IMR-90 (cell line): ENCODE results near the gene DOK3. TPM values are rescaled to one million over a fixed set of nuclear protein-coding genes. Genes with fewer than 3 reads are reported as not detected.

ENCODE experiments used
- ATAC-seq: fragments of 200-7000 bp; cut with Tn5 transposase; 2 replicates; pipeline ENCODE4 v1.9.1; 2020; ENCODE audit warnings: low read depth, mild to moderate bottlenecking, moderate library complexity
- BruUV-seq: library from RNA; stranded (reverse); fragments of 400-500 nt; replicated peaks from 2 replicates; lab custom pipeline; 2021; lab: Mats Ljungman, UMichigan
- CTCF ChIA-PET: fragments of 300-600 bp; formaldehyde crosslinking; extraction: SDS; loops from one replicate; lab custom pipeline; 2021; ENCODE audit warnings: antibody characterized with exemption; lab: Yijun Ruan, JAX
- POLR2A ChIA-PET: fragments of 300-600 bp; sonication (Branson Sonifier 250); formaldehyde crosslinking; loops from one replicate; lab custom pipeline; 2022; ENCODE audit warnings: antibody characterized with exemption; ENCODE audit not compliant: unreplicated experiment; lab: Charles Lee
- DNase-seq: peaks from one replicate; pipeline ENCODE4 v3.0.0; 2013
- H2AFZ ChIP-seq: replicated peaks from 2 replicates; pipeline ENCODE3; 2013; ENCODE audit warnings: low read length, mild to moderate bottlenecking; ENCODE audit not compliant: poor library complexity
- H2AK5ac ChIP-seq: 2 replicates; pipeline ENCODE4 v1.6.1; 2013; ENCODE audit warnings: low read depth, low read length, inconsistent platforms
- H2AK9ac ChIP-seq: replicated peaks from 2 replicates; pipeline ENCODE3; 2013; ENCODE audit warnings: mild to moderate bottlenecking, low read depth, low read length, moderate library complexity; ENCODE audit not compliant: poor library complexity
- H2BK120ac ChIP-seq: 2 replicates; pipeline ENCODE4 v1.6.1; 2013; ENCODE audit warnings: low read depth, low read length, inconsistent platforms
- H2BK15ac ChIP-seq: 3 replicates; pipeline ENCODE4 v1.6.1; 2013; ENCODE audit warnings: low read depth, low read length, inconsistent platforms
- H2BK20ac ChIP-seq: 2 replicates; pipeline ENCODE4 v1.6.1; 2013; ENCODE audit warnings: low read depth, mild to moderate bottlenecking, inconsistent platforms, low read length, moderate library complexity
- H2BK5ac ChIP-seq: 2 replicates; pipeline ENCODE4 v1.6.1; 2013; ENCODE audit warnings: mild to moderate bottlenecking, low read depth, low read length, inconsistent platforms; ENCODE audit not compliant: poor library complexity, severe bottlenecking
- H3K14ac ChIP-seq: replicated peaks from 2 replicates; pipeline ENCODE4 v1.6.1; 2013; ENCODE audit warnings: low read depth, low read length, inconsistent platforms
- H3K18ac ChIP-seq: 2 replicates; pipeline ENCODE4 v1.6.1; 2013; ENCODE audit warnings: low read depth, low read length, control low read depth
- H3K23ac ChIP-seq: 2 replicates; pipeline ENCODE4 v1.6.1; 2013; ENCODE audit warnings: low read depth, low read length, inconsistent platforms
- H3K27ac ChIP-seq: 2 replicates; pipeline ENCODE4 v1.5.1; 2013; ENCODE audit warnings: mild to moderate bottlenecking, control low read depth, low read length; ENCODE audit not compliant: insufficient read depth
- H3K27me3 ChIP-seq: 2 replicates; pipeline ENCODE4 v1.6.1; 2013; ENCODE audit warnings: low read length; ENCODE audit not compliant: control insufficient read depth, insufficient read depth
- H3K36me3 ChIP-seq: 2 replicates; pipeline ENCODE4 v1.6.1; 2013; ENCODE audit warnings: low read length, mixed read lengths; ENCODE audit not compliant: control insufficient read depth, insufficient read depth
- H3K4ac ChIP-seq: 2 replicates; pipeline ENCODE4 v1.6.1; 2013; ENCODE audit warnings: low read depth, low read length, inconsistent platforms
- H3K4me1 ChIP-seq: 2 replicates; pipeline ENCODE4 v1.6.1; 2013; ENCODE audit warnings: low read length, mixed read lengths; ENCODE audit not compliant: control insufficient read depth, insufficient read depth
- H3K4me2 ChIP-seq: 2 replicates; pipeline ENCODE4 v1.6.1; 2013; ENCODE audit warnings: low read depth, mild to moderate bottlenecking, control low read depth, low read length, moderate library complexity
- H3K4me3 ChIP-seq: 2 replicates; pipeline ENCODE4 v1.5.1; 2013; ENCODE audit warnings: low read depth, mild to moderate bottlenecking, control low read depth, low read length, moderate library complexity; ENCODE audit not compliant: insufficient read depth
- H3K56ac ChIP-seq: 2 replicates; pipeline ENCODE4 v1.6.1; 2013; ENCODE audit warnings: low read length, inconsistent platforms; ENCODE audit not compliant: insufficient read depth; ENCODE audit errors: extremely low read depth
- H3K79me1 ChIP-seq, 2 experiments: 2 replicates each; pipeline ENCODE4 v1.6.1; 2013; ENCODE audit warnings: low read length in 2 of 2, inconsistent platforms in 1 of 2, low read depth in 1 of 2
- H3K9ac ChIP-seq: 2 replicates; pipeline ENCODE4 v1.6.1; 2013; ENCODE audit warnings: low read depth, low read length, control low read depth
- H3K9me1 ChIP-seq: 2 replicates; pipeline ENCODE4 v1.6.1; 2013; ENCODE audit warnings: low read length, inconsistent platforms; ENCODE audit not compliant: insufficient read depth
- H3K9me3 ChIP-seq: 2 replicates; pipeline ENCODE4 v1.6.1; 2013; ENCODE audit warnings: low read length; ENCODE audit not compliant: control insufficient read depth, insufficient read depth
- H4K20me1 ChIP-seq: 2 replicates; pipeline ENCODE4 v1.6.1; 2013; ENCODE audit warnings: low read length, inconsistent platforms; ENCODE audit not compliant: insufficient read depth
- H4K5ac ChIP-seq: 2 replicates; pipeline ENCODE4 v1.6.1; 2013; ENCODE audit warnings: mild to moderate bottlenecking, low read depth, low read length, control low read depth
- H4K8ac ChIP-seq, 2 experiments: 2 replicates each; pipeline ENCODE4 v1.6.1; 2013; ENCODE audit warnings: low read depth in 2 of 2, low read length in 2 of 2, control low read depth in 1 of 2, inconsistent platforms in 1 of 2
- H4K91ac ChIP-seq: 2 replicates; pipeline ENCODE4 v1.6.1; 2013; ENCODE audit warnings: low read depth, low read length, inconsistent platforms; ENCODE audit not compliant: insufficient read depth
- BHLHE40 ChIP-seq: fragments of 150-350 bp; IDR thresholded peaks from 2 replicates; pipeline ENCODE4 v1.6.1; 2016; ENCODE audit warnings: mild to moderate bottlenecking, low read depth, low read length
- CEBPB ChIP-seq: IDR thresholded peaks from 2 replicates; pipeline ENCODE4 v1.6.1; 2012; ENCODE audit warnings: low read depth, low read length, improper control_type of control experiment
- CHD1 ChIP-seq: IDR thresholded peaks from 2 replicates; pipeline ENCODE4 v1.6.1; 2012; ENCODE audit warnings: low read depth, low read length, improper control_type of control experiment
- CTCF ChIP-seq: conservative IDR thresholded peaks from 2 replicates; pipeline ENCODE4 v1.5.1; 2012; ENCODE audit warnings: mild to moderate bottlenecking, low read depth, low read length, improper control_type of control experiment
- ELK1 ChIP-seq: fragments of 150-350 bp; IDR thresholded peaks from 2 replicates; pipeline ENCODE4 v1.6.1; 2016; ENCODE audit warnings: low read depth, mild to moderate bottlenecking, low read length, moderate library complexity, borderline replicate concordance
- FOS ChIP-seq: fragments of 150-350 bp; IDR thresholded peaks from 2 replicates; pipeline ENCODE4 v1.6.1; 2016; ENCODE audit warnings: low read depth, low read length
- MAFK ChIP-seq: IDR thresholded peaks from 2 replicates; pipeline ENCODE4 v1.6.1; 2012; ENCODE audit warnings: low read depth, low read length, improper control_type of control experiment
- MAZ ChIP-seq: IDR thresholded peaks from 2 replicates; pipeline ENCODE4 v1.6.1; 2012; ENCODE audit warnings: low read depth, mild to moderate bottlenecking, low read length, improper control_type of control experiment, moderate library complexity, borderline replicate concordance
- MXI1 ChIP-seq: IDR thresholded peaks from 2 replicates; pipeline ENCODE4 v1.6.1; 2012; ENCODE audit warnings: low read depth, mild to moderate bottlenecking, low read length, moderate library complexity, borderline replicate concordance
- NFE2L2 ChIP-seq: fragments of 150-350 bp; IDR thresholded peaks from 2 replicates; pipeline ENCODE4 v1.6.1; 2016; ENCODE audit warnings: low read depth, mild to moderate bottlenecking, low read length
- POLR2A ChIP-seq: IDR thresholded peaks from 2 replicates; pipeline ENCODE4 v1.6.1; 2012; ENCODE audit warnings: mild to moderate bottlenecking, low read depth, low read length
- RAD21 ChIP-seq: IDR thresholded peaks from 2 replicates; pipeline ENCODE4 v1.6.1; 2012; ENCODE audit warnings: low read length, improper control_type of control experiment
- RCOR1 ChIP-seq: IDR thresholded peaks from 2 replicates; pipeline ENCODE4 v1.6.1; 2012; ENCODE audit warnings: mild to moderate bottlenecking, low read length, improper control_type of control experiment; ENCODE audit not compliant: insufficient replicate concordance
- RFX5 ChIP-seq: IDR thresholded peaks from 2 replicates; pipeline ENCODE4 v1.8.0; 2012; ENCODE audit warnings: low read depth, mild to moderate bottlenecking, low read length, moderate library complexity
- SMC3 ChIP-seq: fragments of 150-350 bp; IDR thresholded peaks from 2 replicates; pipeline ENCODE4 v1.6.1; 2016; ENCODE audit warnings: low read depth, mild to moderate bottlenecking, antibody characterized with exemption, low read length, moderate library complexity
- USF2 ChIP-seq: fragments of 150-350 bp; IDR thresholded peaks from 2 replicates; pipeline ENCODE4 v1.6.1; 2017; ENCODE audit warnings: mild to moderate bottlenecking, antibody characterized with exemption, low read length, low read depth
- WGBS, 2 experiments: methylation state at CpG; one replicate each; pipeline versions ENCODE4 v1.1.5 to v1.1.7; 2013; ENCODE audit warnings: missing lambda C conversion rate in 2 of 2; ENCODE audit not compliant: insufficient read length in 1 of 2; ENCODE audit errors: extremely low coverage in 2 of 2; 5-methylcytosine and 5-hydroxymethylcytosine counted together
- dilution Hi-C: fragments of 300-500 bp; cut with HindIII; formaldehyde crosslinking; loops from one replicate; pipeline ENCODE4 v1.14.3; 2018; ENCODE audit warnings: low sequenced_read_pairs; ENCODE audit not compliant: unreplicated experiment
- in situ Hi-C: fragments of 300-500 bp; cut with MboI; formaldehyde crosslinking; loops from 3 replicates; pipeline ENCODE4 v1.14.3; 2019; ENCODE audit warnings: low sequenced_read_pairs, inconsistent platforms, mixed read lengths
- intact Hi-C: fragments of 100-400 bp; cut with micrococcal nuclease; formaldehyde crosslinking; loops from 2 replicates; pipeline ENCODE4 v1.10.0; 2022
- polyA plus RNA-seq, 3 experiments: library from polyadenylated mRNA; depleted of rRNA; stranded (reverse); fragments of >200 nt; gene quantifications; 2 replicates each; pipeline ENCODE4 v1.2.3, GENCODE V29; 2012; ENCODE audit warnings: low replicate concordance in 1 of 3
- total RNA-seq: library from RNA; depleted of rRNA; stranded (reverse); fragments of >200 nt; gene quantifications from 2 replicates; pipeline ENCODE4 v1.2.3, GENCODE V29; 2012

The DOK3 gene
- total and polyA plus RNA-seq, 2 of the 4 experiments (the other 2 are of a cell fraction): 0.54 to 3.9 TPM

GRCh38 chr5:177548495-177548894 is 38.9 kb upstream of the DOK3 start:
- peaks cover 25% of the 10 kb centered on the region for H3K9me1 ChIP-seq
- ATAC-seq: no peak
- H3K4me1 ChIP-seq: peaks cover 26% of the 10 kb centered on the region
- no peak overlapping the region for H4K5ac ChIP-seq
- peak overlapping the region; percentile 6; the same call in 1 of the 2 replicates for H2BK120ac ChIP-seq
- H3K27ac ChIP-seq: peak overlapping the region; percentile 59; the same call in 1 of the 2 replicates
- H2BK5ac ChIP-seq: no peak overlapping the region
- no peak overlapping the region for H3K4me3 ChIP-seq
- H3K14ac ChIP-seq: peak overlapping the region; percentile 12; the same call in 1 of the 2 replicates
- ChIA-PET CTCF (no interaction called here), POLR2A (no interaction called here)
- H3K18ac ChIP-seq: no peak overlapping the region
- H3K36me3 ChIP-seq: peaks cover 5% of the 10 kb centered on the region; the same call in 1 of the 2 replicates
- DNase-seq: no peak
- H4K8ac ChIP-seq: no peak overlapping the region
- no peak overlapping the region for H2AK9ac ChIP-seq
- H3K27me3 ChIP-seq: no peaks in the 10 kb centered on the region
- peaks cover 12 to 79% of the 10 kb centered on the region in 2 experiments for H3K79me1 ChIP-seq
- peak overlapping the region; percentile 40; the same call in 1 of the 2 replicates for H3K23ac ChIP-seq
- no peak overlapping the region for H3K56ac ChIP-seq
- H2BK15ac ChIP-seq: 0 out of 3 replicates have a peak overlapping the region, but pooled peaks have one; percentile 27
- no peak for TF ChIP-seq CTCF
- no peak for TF ChIP-seq RCOR1
- TF ChIP-seq RAD21: no peak
- no peak for TF ChIP-seq MAZ
- no peak for TF ChIP-seq MAFK
- no peak for TF ChIP-seq BHLHE40
- no peak for TF ChIP-seq CEBPB
- TF ChIP-seq POLR2A: no peak
- TF ChIP-seq RFX5: no peak
- TF ChIP-seq MXI1: no peak
- no peak for TF ChIP-seq NFE2L2
- no peak for TF ChIP-seq SMC3
- TF ChIP-seq ELK1: no peak
- TF ChIP-seq FOS: no peak
- TF ChIP-seq USF2: no peak
- no peak for TF ChIP-seq CHD1
- BruUV-seq: no TSS peak
- H3K4ac ChIP-seq: peak overlapping the region; percentile 24; the same call in 1 of the 2 replicates
- H3K9ac ChIP-seq: no peak overlapping the region
- in situ Hi-C loops (no loop called here), intact Hi-C loops (no loop called here), dilution Hi-C loops (no loop called here)
- peaks cover 61% of the 10 kb centered on the region for H4K20me1 ChIP-seq
- H2AFZ ChIP-seq: no peak overlapping the region
- no peaks in the 10 kb centered on the region for H3K9me3 ChIP-seq
- 80% methylated on average over 1 of the region's 1 CpG; no CpG with 5 or more reads in 1 of the 2 experiments for WGBS, 2 experiments
- H2AK5ac ChIP-seq: no peak overlapping the region
- no peak overlapping the region; the same call in 1 of the 2 replicates for H3K4me2 ChIP-seq
- no peak overlapping the region for H2BK20ac ChIP-seq
- H4K91ac ChIP-seq: no peak overlapping the region; the same call in 1 of the 2 replicates
